Measurements from ENCODE around the gene RRP15.

The RRP15 gene

GRCh38 chr1:218353656-218354055 is 68.6 kb downstream of the RRP15 start:
- no peak overlapping the region for H3K4me3 ChIP-seq (ENCODE audit: low read depth, low read length)
- TF ChIP-seq MYC (IDR thresholded peaks at IDR 0.05; ENCODE audit: low read depth, low read length) (no peak), CTCF (IDR thresholded peaks at IDR 0.05; ENCODE audit: low read depth, low read length) (no peak), MAX (IDR thresholded peaks at IDR 0.05; ENCODE audit: low read depth, low read length) (no peak), POLR2A (IDR thresholded peaks at IDR 0.05; ENCODE audit: extremely low read depth, insufficient read length) (no peak)
- DNase-seq (ENCODE audit: low read depth), result no peak

GRCh38 chr1:218355278-218355677 is 70.2 kb downstream of the RRP15 start:
- no peak overlapping the region for H3K4me3 ChIP-seq (ENCODE audit: low read depth, low read length)
- DNase-seq (ENCODE audit: low read depth), result no peak
- no peak for TF ChIP-seq POLR2A (IDR thresholded peaks at IDR 0.05; ENCODE audit: extremely low read depth, insufficient read length)
- TF ChIP-seq MAX (IDR thresholded peaks at IDR 0.05; ENCODE audit: low read depth, low read length), result no peak
- no peak for TF ChIP-seq MYC (IDR thresholded peaks at IDR 0.05; ENCODE audit: low read depth, low read length)
- no peak for TF ChIP-seq CTCF (IDR thresholded peaks at IDR 0.05; ENCODE audit: low read depth, low read length)

- peak; percentile 23 for DNase-seq (ENCODE audit: low read depth)
- H3K4me3 ChIP-seq (ENCODE audit: low read depth, low read length), result no peak overlapping the region
- TF ChIP-seq POLR2A (IDR thresholded peaks at IDR 0.05; ENCODE audit: extremely low read depth, insufficient read length) (no peak), CTCF (IDR thresholded peaks at IDR 0.05; ENCODE audit: low read depth, low read length) (no peak), MAX (IDR thresholded peaks at IDR 0.05; ENCODE audit: low read depth, low read length) (no peak), MYC (IDR thresholded peaks at IDR 0.05; ENCODE audit: low read depth, low read length) (no peak)
Measured at GRCh38 chr1:218357211-218357892, 72.3 kb downstream of the RRP15 start.

GRCh38 chr1:218357893-218358232 is 72.8 kb downstream of the RRP15 start:
- no peak for DNase-seq (ENCODE audit: low read depth)
- TF ChIP-seq MYC (IDR thresholded peaks at IDR 0.05; ENCODE audit: low read depth, low read length) (no peak), CTCF (IDR thresholded peaks at IDR 0.05; ENCODE audit: low read depth, low read length) (no peak), POLR2A (IDR thresholded peaks at IDR 0.05; ENCODE audit: extremely low read depth, insufficient read length) (no peak), MAX (IDR thresholded peaks at IDR 0.05; ENCODE audit: low read depth, low read length) (no peak)
- no peak overlapping the region for H3K4me3 ChIP-seq (ENCODE audit: low read depth, low read length)

- no peak for TF ChIP-seq MYC (IDR thresholded peaks at IDR 0.05; ENCODE audit: low read depth, low read length)
- no peak for TF ChIP-seq POLR2A (IDR thresholded peaks at IDR 0.05; ENCODE audit: extremely low read depth, insufficient read length)
- peak; percentile 37 for TF ChIP-seq CTCF (IDR thresholded peaks at IDR 0.05; ENCODE audit: low read depth, low read length)
- no peak for TF ChIP-seq MAX (IDR thresholded peaks at IDR 0.05; ENCODE audit: low read depth, low read length)
- peak; percentile 49 for DNase-seq (ENCODE audit: low read depth)
Measured at GRCh38 chr1:218361298-218362065, 76.4 kb downstream of the RRP15 start.

More at GRCh38 chr1:218361298-218362065, 76.4 kb downstream of the RRP15 start:
- H3K4me3 ChIP-seq (ENCODE audit: low read depth, low read length), result no peak overlapping the region

Data from NB4 (cell line).